HG02763 (cell line): Measurements from ENCODE around the gene ONECUT3.
"Not testable (repeated sequence)": the region's sequence is repeated elsewhere in the genome, so short reads cannot be mapped to it uniquely, and the experiment has no call there.

Experiments used
- ATAC-seq: cut with Tn5 transposase; IDR thresholded peaks from one replicate; pipeline ENCODE4 v1.9.1; 2021; ENCODE audit warnings: mild to moderate bottlenecking, moderate library complexity; ENCODE audit not compliant: unreplicated experiment

The ONECUT3 gene

GRCh38 chr19:1790054-1790792 lies 36.9 kb downstream of the ONECUT3 start:
- ATAC-seq = no peak

GRCh38 chr19:1791879-1792278 lies 38.6 kb downstream of the ONECUT3 start:
- ATAC-seq = no peak

- ATAC-seq = no peak
Observed at GRCh38 chr19:1794424-1795172, 41.3 kb downstream of the ONECUT3 start.

- no peak for ATAC-seq
Observed at GRCh38 chr19:1796395-1797142, 43.3 kb downstream of the ONECUT3 start.

GRCh38 chr19:1797313-1797712 lies 44.0 kb downstream of the ONECUT3 start:
- ATAC-seq = not testable (repeated sequence)

- ATAC-seq = no peak
Observed at GRCh38 chr19:1799695-1800342, 46.5 kb downstream of the ONECUT3 start.

GRCh38 chr19:1804858-1805257 lies 51.6 kb downstream of the ONECUT3 start:
- ATAC-seq = no peak

- no peak for ATAC-seq
Observed at GRCh38 chr19:1805401-1806183, 52.3 kb downstream of the ONECUT3 start.

GRCh38 chr19:1806184-1807029 lies 53.1 kb downstream of the ONECUT3 start:
- no peak for ATAC-seq

- no peak for ATAC-seq
Observed at GRCh38 chr19:1807030-1807694, 53.9 kb downstream of the ONECUT3 start.

- ATAC-seq = no peak
Observed at GRCh38 chr19:1807695-1808394, 54.5 kb downstream of the ONECUT3 start.

- no peak for ATAC-seq
Observed at GRCh38 chr19:1808395-1808731, 55.1 kb downstream of the ONECUT3 start.

- no peak for ATAC-seq
Observed at GRCh38 chr19:1809678-1810077, 56.4 kb downstream of the ONECUT3 start.

GRCh38 chr19:1810439-1811160 lies 57.3 kb downstream of the ONECUT3 start:
- no peak for ATAC-seq

- ATAC-seq = no peak
Observed at GRCh38 chr19:1811472-1811894, 58.2 kb downstream of the ONECUT3 start.

GRCh38 chr19:1811942-1812425 lies 58.7 kb downstream of the ONECUT3 start, which contains the start of gene ATP8B3:
Gene ATP8B3, minus strand, starts transcription at chr19:1812276. Its CDS starts 540 bp downstream, at chr19:1811736.
- ATAC-seq = peak; percentile 16

GRCh38 chr19:1812426-1813191 lies 59.3 kb downstream of the ONECUT3 start:
- peak; percentile 68 for ATAC-seq
